NCI-H82 treated with DMSO at 0.1 percent for 48 hours (cell line): Measurements from ENCODE around the gene SUCLG1.

Experiments used
- DNase-seq: peaks from one replicate; lab custom pipeline; 2025; ENCODE audit not compliant: unreplicated experiment; lab: John Stamatoyannopoulos, UW

SUCLG1 gene

DNA sequence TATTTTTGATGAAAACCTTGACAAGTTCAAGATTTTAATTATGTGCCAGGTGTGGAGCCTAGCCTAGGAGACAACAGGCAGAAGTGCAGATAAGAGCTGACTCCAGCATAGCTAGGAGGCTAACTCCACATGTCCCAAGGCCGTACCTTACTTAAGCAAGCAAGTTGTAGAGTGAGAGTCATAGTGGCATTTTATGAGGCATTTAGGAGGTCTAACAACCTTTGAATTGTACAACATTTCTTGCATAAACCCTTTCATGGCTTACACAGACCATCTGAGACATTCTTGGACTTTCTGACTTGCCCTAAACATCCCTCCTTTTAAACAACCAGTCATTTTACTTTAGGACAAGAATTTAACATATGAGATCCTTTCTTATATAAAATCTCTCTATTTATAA is 8.3 kb upstream of the SUCLG1 start:
- no peak for DNase-seq

GRCh38 chr2:84461310-84461709 is 2.2 kb upstream of the SUCLG1 start:
- no peak for DNase-seq

DNA sequence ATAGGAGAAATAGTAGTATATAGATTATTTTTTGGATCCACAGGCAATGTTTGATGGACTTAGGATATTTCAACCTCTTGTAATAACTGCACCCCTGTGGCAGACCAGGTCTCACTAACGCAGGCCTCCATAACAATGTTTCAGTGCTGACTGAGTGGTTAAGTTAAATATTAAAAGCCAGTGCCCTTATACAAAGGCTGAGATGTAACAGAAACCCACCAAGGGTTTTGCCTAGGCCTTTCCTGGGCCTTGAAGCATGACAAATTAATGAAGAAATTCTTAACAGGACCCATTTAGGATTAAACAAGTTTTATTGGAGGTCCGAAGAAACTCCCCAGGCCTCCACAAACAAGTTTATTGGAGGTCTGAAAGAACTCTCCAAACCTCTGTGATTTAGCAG is 1.6 kb upstream of the SUCLG1 start:
- DNase-seq = no peak

DNA sequence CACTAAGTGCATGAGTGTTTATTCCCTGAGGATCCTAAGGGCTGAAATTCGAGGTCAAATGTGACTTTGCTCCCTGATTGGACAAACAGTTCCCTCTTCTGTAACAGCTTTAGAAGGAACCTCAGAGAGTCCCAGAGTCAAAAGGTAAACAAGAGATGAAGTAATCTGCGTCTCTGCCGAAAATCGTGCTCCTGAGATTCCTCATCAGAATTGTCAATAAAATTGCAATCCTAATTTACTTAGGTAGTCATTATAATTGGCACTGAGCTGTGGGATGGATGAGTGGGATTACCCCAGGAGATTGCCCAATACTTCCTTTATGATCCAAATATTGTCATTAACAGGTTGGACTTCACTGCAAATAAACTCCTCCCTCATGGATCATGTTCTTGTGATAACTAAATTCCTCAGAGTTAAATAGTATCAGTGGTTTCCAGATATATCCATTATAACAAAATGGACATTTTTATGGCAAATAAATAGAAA is 907 bp upstream of the SUCLG1 start:
- DNase-seq = no peak

DNA sequence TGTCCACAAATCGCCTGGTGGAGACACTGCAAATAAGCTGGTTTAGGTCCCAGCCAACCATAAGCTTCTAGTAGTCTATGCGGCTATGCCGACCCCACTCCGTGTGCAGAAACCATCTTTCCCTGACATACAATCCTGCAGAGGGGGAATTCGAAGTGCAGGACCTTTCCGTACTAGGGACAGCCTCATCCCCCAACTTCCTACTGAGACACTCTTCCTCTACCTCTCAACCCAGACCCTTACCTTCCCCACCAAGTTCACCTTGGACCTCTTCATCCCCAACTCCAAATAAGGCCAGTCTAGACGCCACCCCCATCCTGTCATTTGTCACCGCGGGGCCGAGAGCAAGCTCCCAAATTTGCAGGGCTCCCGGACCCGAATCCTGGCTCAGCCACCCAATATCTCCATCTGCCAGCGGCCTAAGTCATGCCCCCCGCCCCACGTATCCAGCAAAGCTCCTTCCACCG is 496 bp downstream of the SUCLG1 start:
- DNase-seq = no peak

GRCh38 chr2:84457686-84458085 is 1.4 kb downstream of the SUCLG1 start:
- no peak for DNase-seq

DNA sequence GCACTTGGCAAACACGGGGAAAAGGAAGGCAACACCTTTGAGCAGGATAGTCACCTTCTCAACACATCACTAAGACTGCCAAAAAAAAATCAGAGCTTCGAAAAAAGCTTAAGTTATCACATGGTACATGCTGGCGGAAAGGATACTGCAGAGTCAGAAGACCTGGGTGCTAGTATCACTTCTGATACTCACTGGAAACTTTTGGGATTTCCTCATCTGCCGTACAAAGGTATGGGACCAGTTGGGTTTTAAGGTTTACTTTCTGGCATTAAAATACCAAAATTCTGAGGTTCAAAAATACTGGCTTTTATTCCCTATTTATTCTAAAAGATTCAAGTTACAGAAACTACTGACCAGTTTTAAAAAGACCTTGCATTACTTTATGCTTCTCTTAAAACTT is 2.9 kb downstream of the SUCLG1 start:
- no peak for DNase-seq

- no peak for DNase-seq
Measured at GRCh38 chr2:84454581-84454980, 4.5 kb downstream of the SUCLG1 start.

GRCh38 chr2:84452624-84453023 is 6.5 kb downstream of the SUCLG1 start:
- DNase-seq = no peak

GRCh38 chr2:84451579-84451978 is 7.5 kb downstream of the SUCLG1 start:
- no peak for DNase-seq

- no peak for DNase-seq
Measured at GRCh38 chr2:84450288-84451227, 8.5 kb downstream of the SUCLG1 start.

- DNase-seq = no peak
Measured at GRCh38 chr2:84449711-84450110, 9.4 kb downstream of the SUCLG1 start.

GRCh38 chr2:84449055-84449454 is 10.0 kb downstream of the SUCLG1 start:
- no peak for DNase-seq

GRCh38 chr2:84443477-84443876 is 15.6 kb downstream of the SUCLG1 start:
- DNase-seq = no peak

- no peak for DNase-seq
Measured at GRCh38 chr2:84442888-84443287, 16.2 kb downstream of the SUCLG1 start.

DNA sequence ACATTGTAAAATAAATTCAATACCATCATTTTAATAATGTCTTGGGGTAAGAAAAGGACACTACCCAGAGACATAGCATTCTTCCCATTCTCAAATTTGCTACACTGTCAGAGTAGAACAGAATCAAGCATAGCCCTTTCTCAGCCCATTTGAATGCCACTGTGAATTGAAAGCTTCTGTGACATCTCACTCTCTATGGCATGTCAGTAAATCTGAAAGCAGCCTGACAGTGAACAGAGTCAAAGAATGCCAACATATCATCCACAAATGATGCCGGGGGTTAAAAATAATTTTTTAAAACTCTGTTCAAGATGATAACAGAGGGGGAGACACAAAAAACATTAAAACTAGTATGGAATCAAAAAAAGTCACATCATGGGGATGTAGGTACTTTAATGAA is 17.6 kb downstream of the SUCLG1 start:
- no peak for DNase-seq

DNA sequence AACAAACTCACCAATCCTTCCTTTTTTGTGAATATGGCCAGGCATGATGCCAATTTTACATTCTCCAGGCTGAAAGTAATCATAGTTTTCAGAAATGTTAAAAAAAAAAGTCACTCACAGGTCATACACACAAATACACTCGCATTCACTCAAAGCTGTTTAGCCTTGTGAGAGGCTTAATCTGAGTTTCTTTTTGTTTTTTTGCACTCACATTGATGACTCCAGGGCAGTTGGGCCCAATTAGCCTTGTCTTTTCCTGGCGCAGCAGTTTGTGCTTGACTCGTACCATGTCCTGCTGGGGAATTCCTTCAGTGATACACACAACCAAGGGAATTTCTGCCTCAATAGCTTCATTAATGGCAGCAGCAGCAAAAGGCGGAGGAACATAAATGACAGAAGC is 18.0 kb downstream of the SUCLG1 start:
- no peak for DNase-seq

DNA sequence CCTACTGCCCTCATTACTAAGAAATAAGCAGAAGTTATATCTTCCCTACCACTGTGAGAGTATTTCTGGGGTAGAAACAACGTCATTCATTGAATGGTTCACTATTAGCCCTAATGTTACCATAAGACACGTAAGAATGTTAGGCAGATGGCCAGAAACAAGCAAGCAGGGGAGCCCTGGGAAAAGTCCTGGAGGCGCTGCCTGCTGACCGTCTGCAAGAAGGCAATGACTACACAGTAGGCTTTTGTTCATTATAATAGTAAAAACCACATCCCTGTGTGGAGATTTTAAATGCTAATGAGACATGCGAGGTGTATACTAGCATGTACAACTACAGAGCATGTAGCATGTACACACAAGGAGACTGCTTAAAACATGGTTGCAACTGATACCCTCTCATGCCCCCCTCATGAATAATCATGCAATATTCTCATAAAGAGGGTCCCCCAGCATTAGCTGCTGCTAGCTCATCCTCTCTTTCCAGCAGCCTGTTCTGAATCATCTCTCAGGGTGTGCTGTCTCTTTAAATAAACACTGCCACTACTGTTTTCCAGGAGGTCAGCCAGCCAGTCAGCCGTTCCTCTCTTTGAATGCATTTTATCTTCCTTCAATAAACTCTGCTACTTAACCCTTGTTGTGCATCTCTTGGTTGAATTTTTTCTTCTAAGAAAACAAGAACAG is 23.6 kb downstream of the SUCLG1 start:
- no peak for DNase-seq

DNA sequence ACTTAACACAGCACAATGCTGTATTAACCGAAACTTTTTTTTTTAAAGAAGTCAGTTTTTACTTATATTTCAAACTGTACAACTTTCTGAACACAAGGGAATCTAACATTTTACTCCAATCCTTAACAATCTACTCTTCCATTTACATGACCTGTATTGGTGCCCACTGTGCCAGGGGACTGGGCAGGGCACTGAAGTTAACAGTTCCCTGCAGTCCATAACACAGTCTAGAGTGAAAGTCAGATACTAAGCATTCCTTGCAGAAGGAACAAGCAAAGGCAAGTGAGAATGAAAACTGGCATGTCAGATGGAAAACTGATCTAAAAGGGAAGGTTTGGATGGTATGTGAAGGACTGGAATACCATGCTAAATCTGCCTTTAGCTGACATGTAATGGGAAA is 29.8 kb downstream of the SUCLG1 start:
- no peak for DNase-seq

GRCh38 chr2:84427235-84428138 is 31.6 kb downstream of the SUCLG1 start:
- no peak for DNase-seq

DNA sequence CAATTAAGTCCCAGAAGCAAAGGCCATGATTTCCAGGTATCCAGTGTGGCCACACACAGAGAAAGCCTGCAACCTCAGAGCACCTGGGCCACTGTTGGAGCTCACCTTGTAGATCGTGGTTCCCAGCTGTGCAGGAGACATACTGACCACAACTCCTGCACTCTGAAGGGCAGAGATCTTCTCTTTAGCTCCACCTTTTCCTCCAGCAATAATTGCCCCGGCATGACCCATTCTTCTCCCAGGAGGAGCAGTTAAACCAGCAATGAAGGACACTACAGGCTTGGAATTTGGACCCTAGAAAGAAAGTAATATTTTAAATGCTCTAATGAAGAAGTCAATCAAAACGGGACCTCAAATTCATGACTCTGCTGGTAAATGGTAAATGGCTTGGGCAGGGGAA is 33.8 kb downstream of the SUCLG1 start:
- DNase-seq = no peak
